HG03103 (cell line): Measurements from ENCODE around the gene C7orf57.
A peak's percentile ranks its signal among the peaks of the same experiment; 100 is the strongest.
"Not testable (repeated sequence)": the region's sequence is repeated elsewhere in the genome, so short reads cannot be mapped to it uniquely, and the experiment has no call there.

Experiments used
- ATAC-seq: cut with Tn5 transposase; IDR thresholded peaks from one replicate; pipeline ENCODE4 v1.9.1; 2021; ENCODE audit warnings: low read depth; ENCODE audit not compliant: unreplicated experiment

The C7orf57 gene

GRCh38 chr7:48035301-48035966 is at the start of gene C7orf57:
Gene C7orf57 (plus strand): TSS chr7:48035543. CDS start chr7:48036309, 766 bp downstream.
- peak; percentile 98 for ATAC-seq

GRCh38 chr7:47988496-47989386 is 46.6 kb upstream of the C7orf57 start:
- ATAC-seq, result no peak

GRCh38 chr7:47989607-47990400 is 45.5 kb upstream of the C7orf57 start:
- not testable (repeated sequence) for ATAC-seq

- ATAC-seq, result no peak
Measured at GRCh38 chr7:47990592-47990991, 44.8 kb upstream of the C7orf57 start.

- no peak for ATAC-seq
Measured at GRCh38 chr7:47991270-47991669, 44.1 kb upstream of the C7orf57 start.

GRCh38 chr7:47991741-47992311 is 43.5 kb upstream of the C7orf57 start:
- ATAC-seq, result peak; percentile 99

GRCh38 chr7:47992446-47992845 is 42.9 kb upstream of the C7orf57 start:
- no peak for ATAC-seq

- ATAC-seq, result no peak
Measured at GRCh38 chr7:47999413-47999812, 35.9 kb upstream of the C7orf57 start.

GRCh38 chr7:48000164-48000563 is 35.2 kb upstream of the C7orf57 start:
- not testable (repeated sequence) for ATAC-seq

GRCh38 chr7:48004032-48004431 is 31.3 kb upstream of the C7orf57 start:
- ATAC-seq, result no peak

- peak; percentile 55 for ATAC-seq
Measured at GRCh38 chr7:48004638-48005037, 30.7 kb upstream of the C7orf57 start.

GRCh38 chr7:48006866-48007265 is 28.5 kb upstream of the C7orf57 start:
- no peak for ATAC-seq

- ATAC-seq, result no peak
Measured at GRCh38 chr7:48009257-48009656, 26.1 kb upstream of the C7orf57 start.

- no peak for ATAC-seq
Measured at GRCh38 chr7:48009954-48010353, 25.4 kb upstream of the C7orf57 start.

- ATAC-seq, result no peak
Measured at GRCh38 chr7:48011323-48011722, 24.0 kb upstream of the C7orf57 start.

- ATAC-seq, result no peak
Measured at GRCh38 chr7:48011951-48012350, 23.4 kb upstream of the C7orf57 start.

GRCh38 chr7:48016641-48017040 is 18.7 kb upstream of the C7orf57 start:
- no peak for ATAC-seq

- no peak for ATAC-seq
Measured at GRCh38 chr7:48017674-48018073, 17.7 kb upstream of the C7orf57 start.

GRCh38 chr7:48025624-48026023 is 9.7 kb upstream of the C7orf57 start:
- ATAC-seq, result no peak

- ATAC-seq, result no peak
Measured at GRCh38 chr7:48028938-48029337, 6.4 kb upstream of the C7orf57 start, which contains the start of gene SUN3. Gene SUN3 (minus strand): TSS chr7:48029107. CDS start chr7:48028938, 169 bp downstream.
